Measurements from ENCODE around the gene ZPBP2.

Gene ZPBP2, protein sequence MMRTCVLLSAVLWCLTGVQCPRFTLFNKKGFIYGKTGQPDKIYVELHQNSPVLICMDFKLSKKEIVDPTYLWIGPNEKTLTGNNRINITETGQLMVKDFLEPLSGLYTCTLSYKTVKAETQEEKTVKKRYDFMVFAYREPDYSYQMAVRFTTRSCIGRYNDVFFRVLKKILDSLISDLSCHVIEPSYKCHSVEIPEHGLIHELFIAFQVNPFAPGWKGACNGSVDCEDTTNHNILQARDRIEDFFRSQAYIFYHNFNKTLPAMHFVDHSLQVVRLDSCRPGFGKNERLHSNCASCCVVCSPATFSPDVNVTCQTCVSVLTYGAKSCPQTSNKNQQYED

DNA sequence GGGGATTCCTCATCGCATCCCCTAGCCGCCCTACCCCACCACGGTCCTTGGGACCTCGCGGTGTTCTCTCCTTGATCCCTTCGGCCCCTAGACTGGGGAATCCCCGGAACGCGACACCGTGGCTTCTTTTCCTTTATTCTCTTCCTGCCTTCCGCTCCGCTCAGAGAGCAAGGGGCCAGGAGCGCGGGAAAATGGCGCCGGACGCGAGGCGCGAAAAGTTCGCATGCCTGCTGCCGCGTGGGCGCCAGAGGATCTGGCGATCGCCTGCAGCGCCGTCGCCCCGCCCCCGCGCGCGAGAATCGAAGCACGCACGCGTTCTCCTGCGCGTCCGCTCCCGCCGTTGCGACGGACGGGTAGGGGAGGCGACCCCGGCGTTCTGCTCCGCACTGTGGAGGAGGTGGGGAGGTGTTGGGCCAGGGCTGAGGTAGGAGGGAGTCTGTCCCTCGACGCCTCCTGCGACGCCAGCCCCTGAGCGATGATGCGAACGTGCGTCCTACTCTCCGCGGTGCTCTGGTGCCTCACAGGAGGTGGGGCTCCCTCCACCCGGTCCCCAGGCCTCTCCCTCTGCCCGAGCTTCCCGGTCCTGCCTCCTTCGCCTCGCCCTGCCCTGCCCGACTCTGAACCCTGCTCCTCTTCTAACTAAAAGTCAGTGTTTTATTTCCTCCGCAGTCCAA is at the start of gene ZPBP2:
TSS of gene ZPBP2 (plus strand) at position 323 of the 674 bp plus-strand sequence. CDS start at position 476, 153 bp downstream.
- H3K27me3 ChIP-seq (ENCODE audit: control insufficient read depth, low read length) = no peaks in the 10 kb centered on the region
- H3K4me1 ChIP-seq (ENCODE audit: control insufficient read depth, low read length) = peaks cover 86% of the 10 kb centered on the region
- no peaks in the 10 kb centered on the region for H3K9me2 ChIP-seq (replicated peaks; ENCODE audit: control insufficient read depth, low read length)
- peak within 1 kb of the TSS; percentile 84 for H3K4me3 ChIP-seq (ENCODE audit: low read length)
- no peaks in the 10 kb centered on the region for H3K9me3 ChIP-seq (ENCODE audit: control insufficient read depth, insufficient read depth, low read length)
- TF ChIP-seq EZH2phosphoT487 (IDR thresholded peaks at IDR 0.05; ENCODE audit: borderline replicate concordance, low read length) = no peak
- TF ChIP-seq, protein P1, sequence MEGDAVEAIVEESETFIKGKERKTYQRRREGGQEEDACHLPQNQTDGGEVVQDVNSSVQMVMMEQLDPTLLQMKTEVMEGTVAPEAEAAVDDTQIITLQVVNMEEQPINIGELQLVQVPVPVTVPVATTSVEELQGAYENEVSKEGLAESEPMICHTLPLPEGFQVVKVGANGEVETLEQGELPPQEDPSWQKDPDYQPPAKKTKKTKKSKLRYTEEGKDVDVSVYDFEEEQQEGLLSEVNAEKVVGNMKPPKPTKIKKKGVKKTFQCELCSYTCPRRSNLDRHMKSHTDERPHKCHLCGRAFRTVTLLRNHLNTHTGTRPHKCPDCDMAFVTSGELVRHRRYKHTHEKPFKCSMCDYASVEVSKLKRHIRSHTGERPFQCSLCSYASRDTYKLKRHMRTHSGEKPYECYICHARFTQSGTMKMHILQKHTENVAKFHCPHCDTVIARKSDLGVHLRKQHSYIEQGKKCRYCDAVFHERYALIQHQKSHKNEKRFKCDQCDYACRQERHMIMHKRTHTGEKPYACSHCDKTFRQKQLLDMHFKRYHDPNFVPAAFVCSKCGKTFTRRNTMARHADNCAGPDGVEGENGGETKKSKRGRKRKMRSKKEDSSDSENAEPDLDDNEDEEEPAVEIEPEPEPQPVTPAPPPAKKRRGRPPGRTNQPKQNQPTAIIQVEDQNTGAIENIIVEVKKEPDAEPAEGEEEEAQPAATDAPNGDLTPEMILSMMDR (IDR thresholded peaks at IDR 0.05; ENCODE audit: low read depth, low read length, poor library complexity, severe bottlenecking) = no peak
- H3K4me2 ChIP-seq (ENCODE audit: low read length) = peak within 1 kb of the TSS; percentile 90
- peaks cover 60% of the 10 kb centered on the region for H3F3A ChIP-seq (ENCODE audit: control insufficient read depth, insufficient read depth)
- no peaks in the 10 kb centered on the region for H4K20me1 ChIP-seq (ENCODE audit: control insufficient read depth, insufficient read depth, low read depth, low read length)
- peak within 1 kb of the TSS; percentile 98 for H3K27ac ChIP-seq (ENCODE audit: low read depth, low read length)
- H3K79me2 ChIP-seq (ENCODE audit: control insufficient read depth, low read length) = peaks cover 41% of the 10 kb centered on the region
- peaks cover 13% of the 10 kb centered on the region for H3K36me3 ChIP-seq (ENCODE audit: control insufficient read depth, low read length)

DNA sequence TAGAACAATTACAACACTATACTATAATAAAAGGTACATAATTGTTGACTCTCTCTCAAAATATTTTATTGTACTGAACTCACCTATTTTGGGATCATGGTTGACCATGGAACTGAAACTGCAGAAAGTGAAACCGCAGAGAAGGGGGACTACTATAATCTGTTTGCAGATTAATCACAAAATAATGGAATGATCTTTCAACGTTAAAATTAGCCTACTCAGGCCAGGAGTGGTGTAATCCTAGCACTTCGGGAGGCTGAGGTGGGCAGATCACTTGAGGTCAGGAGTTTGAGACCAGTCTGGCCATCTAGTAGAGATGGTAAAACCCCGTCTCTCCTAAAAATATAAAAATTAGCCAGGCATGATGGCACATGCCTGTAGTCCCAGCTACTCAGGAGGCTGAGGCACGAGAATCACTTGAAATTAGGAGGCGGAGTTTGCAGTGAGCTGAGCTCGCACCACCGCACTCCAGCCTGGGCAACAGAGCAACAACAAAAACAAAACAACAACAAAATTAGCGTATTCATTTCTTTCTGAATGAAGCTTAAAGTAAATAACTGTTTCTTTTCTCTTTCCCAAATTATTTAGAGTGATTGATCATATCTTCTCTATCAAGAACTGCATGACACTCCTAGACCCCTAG is 49.5 kb upstream of the ZPBP2 start:
- Histone ChIP-seq H3K79me2 (ENCODE audit: control insufficient read depth, low read length) (peaks cover 95% of the 10 kb centered on the region), H3K9me2 (replicated peaks; ENCODE audit: control insufficient read depth, low read length) (no peaks in the 10 kb centered on the region), H3K4me1 (ENCODE audit: control insufficient read depth, low read length) (peaks cover 73% of the 10 kb centered on the region), H3K9me3 (ENCODE audit: control insufficient read depth, insufficient read depth, low read length) (peaks cover 3% of the 10 kb centered on the region), H3K36me3 (ENCODE audit: control insufficient read depth, low read length) (peaks cover 96% of the 10 kb centered on the region), H4K20me1 (ENCODE audit: control insufficient read depth, insufficient read depth, low read depth, low read length) (no peaks in the 10 kb centered on the region), H3K27ac (ENCODE audit: low read depth, low read length) (no peak overlapping the region), H3K27me3 (ENCODE audit: control insufficient read depth, low read length) (no peaks in the 10 kb centered on the region), H3F3A (ENCODE audit: control insufficient read depth, insufficient read depth) (peaks cover 19% of the 10 kb centered on the region), H3K4me2 (ENCODE audit: low read length) (no peak overlapping the region), H3K4me3 (ENCODE audit: low read length) (no peak overlapping the region)
- no peak for TF ChIP-seq EZH2phosphoT487 (IDR thresholded peaks at IDR 0.05; ENCODE audit: borderline replicate concordance, low read length)
- TF ChIP-seq, protein P1 (IDR thresholded peaks at IDR 0.05; ENCODE audit: low read depth, low read length, poor library complexity, severe bottlenecking) = no peak

DNA sequence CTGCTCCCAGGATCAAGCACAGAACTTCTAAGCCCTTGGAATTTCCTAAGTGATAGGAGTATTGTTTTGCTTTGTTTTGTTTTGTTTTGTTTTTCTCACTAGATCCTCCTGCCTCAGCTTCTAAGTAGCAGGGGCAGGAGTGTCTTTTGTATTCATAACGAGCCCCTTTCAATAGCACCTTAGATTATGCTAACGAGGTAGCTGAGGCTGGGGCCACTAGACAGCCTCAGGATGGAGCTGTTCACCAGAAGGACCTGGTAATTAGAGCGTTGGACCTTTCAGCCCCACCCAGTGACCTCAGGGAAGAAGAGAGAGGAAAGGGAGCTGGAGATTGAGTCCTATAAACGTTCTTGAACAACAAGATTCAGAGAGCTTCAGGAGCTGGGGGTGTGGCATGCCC is 47.5 kb upstream of the ZPBP2 start:
- H3K79me2 ChIP-seq (ENCODE audit: control insufficient read depth, low read length) = peaks cover 91% of the 10 kb centered on the region
- TF ChIP-seq EZH2phosphoT487 (IDR thresholded peaks at IDR 0.05; ENCODE audit: borderline replicate concordance, low read length) = no peak
- TF ChIP-seq, protein P1 (IDR thresholded peaks at IDR 0.05; ENCODE audit: low read depth, low read length, poor library complexity, severe bottlenecking) = no peak

More for the DNA sequence above, 47.5 kb upstream of the ZPBP2 start:
- H3K4me1 ChIP-seq (ENCODE audit: control insufficient read depth, low read length) = peaks cover 57% of the 10 kb centered on the region
- 0 out of 2 replicates have a peak overlapping the region, but pooled peaks have one; percentile 17 for H3K27ac ChIP-seq (ENCODE audit: low read depth, low read length)
- H3K4me2 ChIP-seq (ENCODE audit: low read length) = peak overlapping the region; percentile 20; the same call in 1 of the 2 replicates
- H3K36me3 ChIP-seq (ENCODE audit: control insufficient read depth, low read length) = peaks cover 96% of the 10 kb centered on the region
- H3K4me3 ChIP-seq (ENCODE audit: low read length) = no peak overlapping the region
- H3F3A ChIP-seq (ENCODE audit: control insufficient read depth, insufficient read depth) = peaks cover 19% of the 10 kb centered on the region
- no peaks in the 10 kb centered on the region for H3K27me3 ChIP-seq (ENCODE audit: control insufficient read depth, low read length)
- H3K9me2 ChIP-seq (replicated peaks; ENCODE audit: control insufficient read depth, low read length) = no peaks in the 10 kb centered on the region
- H4K20me1 ChIP-seq (ENCODE audit: control insufficient read depth, insufficient read depth, low read depth, low read length) = no peaks in the 10 kb centered on the region
- peaks cover 24% of the 10 kb centered on the region for H3K9me3 ChIP-seq (ENCODE audit: control insufficient read depth, insufficient read depth, low read length)

All from DOHH2 (cell line).